Panc1 (cell line): ENCODE results near the gene RSRC2. TPM values are rescaled to one million over a fixed set of nuclear protein-coding genes. Genes with fewer than 3 reads are reported as not detected.
A peak's percentile ranks its signal among the peaks of the same experiment; 100 is the strongest.

Experiments
- ATAC-seq: fragments of 200-7000 bp; cut with Tn5 transposase; 2 replicates; pipeline ENCODE4 v1.9.1; 2020; ENCODE audit warnings: mild to moderate bottlenecking, moderate library complexity
- BruUV-seq: library from RNA; stranded (reverse); fragments of 400-500 nt; replicated peaks from 2 replicates; lab custom pipeline; 2021; lab: Mats Ljungman, UMichigan
- CTCF ChIA-PET: fragments of 300-600 bp; sonication (Branson Sonifier 250); formaldehyde crosslinking; loops from one replicate; lab custom pipeline; 2022; ENCODE audit warnings: antibody characterized with exemption; lab: Charles Lee
- POLR2A ChIA-PET: fragments of 300-600 bp; sonication (Branson Sonifier 250); formaldehyde crosslinking; loops from one replicate; lab custom pipeline; 2022; ENCODE audit warnings: antibody characterized with exemption; lab: Charles Lee
- DNase-seq: peaks from one replicate; pipeline ENCODE4 v3.0.0-alpha.2; 2010; ENCODE audit warnings: low read depth, low spot score
- H3K27ac ChIP-seq: 2 replicates; pipeline ENCODE4 v1.5.1; 2011; ENCODE audit warnings: mild to moderate bottlenecking, low read length, inconsistent platforms
- H3K27me3 ChIP-seq: fragments of 200-500 bp; sonication (Bioruptor generic); 2 replicates; pipeline ENCODE4 v1.6.0; 2014; ENCODE audit warnings: low read length, inconsistent platforms; ENCODE audit not compliant: control insufficient read depth, insufficient read depth
- H3K36me3 ChIP-seq: fragments of 200-500 bp; sonication (Bioruptor generic); 2 replicates; pipeline ENCODE4 v1.5.1; 2014; ENCODE audit warnings: inconsistent platforms, mild to moderate bottlenecking, low read length, moderate library complexity; ENCODE audit not compliant: control insufficient read depth, insufficient read depth
- H3K4me1 ChIP-seq: 2 replicates; pipeline ENCODE4 v1.5.1; 2011; ENCODE audit warnings: inconsistent platforms, mild to moderate bottlenecking, low read length, moderate library complexity; ENCODE audit not compliant: control insufficient read depth, insufficient read depth
- H3K4me3 ChIP-seq, 2 experiments: 2 replicates each; pipeline ENCODE4 v1.5.1; 2011 to 2012; ENCODE audit warnings: low read depth in 2 of 2, low read length in 2 of 2, mild to moderate bottlenecking in 2 of 2, inconsistent platforms in 1 of 2, moderate library complexity in 1 of 2
- H3K9me3 ChIP-seq: fragments of 200-500 bp; sonication (Bioruptor generic); 2 replicates; pipeline ENCODE4 v1.5.1; 2014; ENCODE audit warnings: low read depth, mild to moderate bottlenecking, inconsistent platforms, low read length, moderate library complexity; ENCODE audit not compliant: control insufficient read depth, insufficient read depth
- POLR2AphosphoS5 ChIP-seq: IDR thresholded peaks from 2 replicates; pipeline ENCODE4 v1.6.1; 2012; ENCODE audit warnings: mild to moderate bottlenecking, low read depth, low read length, moderate library complexity
- SIN3A ChIP-seq: IDR thresholded peaks from 2 replicates; pipeline ENCODE4 v1.6.1; 2012; ENCODE audit warnings: low read depth, mild to moderate bottlenecking, low read length, moderate library complexity, borderline replicate concordance; ENCODE audit not compliant: insufficient read depth
- TCF7L2 ChIP-seq: IDR thresholded peaks from 2 replicates; pipeline ENCODE4 v1.6.1; 2011; ENCODE audit warnings: mild to moderate bottlenecking, low read depth, low read length, inconsistent platforms
- in situ Hi-C: cut with HindIII; loops from 2 replicates; pipeline ENCODE4 v1.10.0; 2016; ENCODE audit warnings: low sequenced_read_pairs, low pct_unique_long_range_greater_than_20kb
- intact Hi-C: fragments of 100-400 bp; cut with micrococcal nuclease; formaldehyde crosslinking; loops from one replicate; pipeline ENCODE4 v1.10.0; 2022; ENCODE audit not compliant: unreplicated experiment
- total RNA-seq: library from RNA; stranded (reverse); gene quantifications from one replicate; pipeline ENCODE4 v1.2.1, GENCODE V29; 2021; ENCODE audit not compliant: unreplicated experiment
- TF ChIP-seq, protein P1 (sequence below): fragments of 450-650 bp; IDR thresholded peaks from 2 replicates; pipeline ENCODE4 v1.5.1; 2017; ENCODE audit warnings: mild to moderate bottlenecking
- TF ChIP-seq, protein P2 (sequence below), 2 experiments: IDR thresholded peaks; 2 replicates each; pipeline ENCODE4 v1.6.1; 2011 to 2012; ENCODE audit warnings: low read depth in 2 of 2, control low read depth in 1 of 2, low read length in 1 of 2, mild to moderate bottlenecking in 1 of 2, moderate library complexity in 1 of 2; ENCODE audit not compliant: insufficient read depth in 1 of 2

The RSRC2 gene
- total RNA-seq, 1 experiment from 2014 or later, result 57.8 TPM

- Histone ChIP-seq H3K4me1 (peaks cover 9% of the 10 kb centered on the region), H3K27me3 (no peaks in the 10 kb centered on the region), H3K36me3 (peaks cover 28% of the 10 kb centered on the region), H3K4me3 (peak overlapping the region; percentile 93 to 100), H3K27ac (peak overlapping the region; percentile 95; the same call in 1 of the 2 replicates), H3K9me3 (no peaks in the 10 kb centered on the region)
- in situ Hi-C loops (no loop called here), intact Hi-C loops (no loop called here)
- POLR2A ChIA-PET, result no interaction called here
- CTCF ChIA-PET, result no interaction called here
- TF ChIP-seq TCF7L2 (no peak), POLR2AphosphoS5 (no peak), SIN3A (no peak)
- TF ChIP-seq, protein P1, sequence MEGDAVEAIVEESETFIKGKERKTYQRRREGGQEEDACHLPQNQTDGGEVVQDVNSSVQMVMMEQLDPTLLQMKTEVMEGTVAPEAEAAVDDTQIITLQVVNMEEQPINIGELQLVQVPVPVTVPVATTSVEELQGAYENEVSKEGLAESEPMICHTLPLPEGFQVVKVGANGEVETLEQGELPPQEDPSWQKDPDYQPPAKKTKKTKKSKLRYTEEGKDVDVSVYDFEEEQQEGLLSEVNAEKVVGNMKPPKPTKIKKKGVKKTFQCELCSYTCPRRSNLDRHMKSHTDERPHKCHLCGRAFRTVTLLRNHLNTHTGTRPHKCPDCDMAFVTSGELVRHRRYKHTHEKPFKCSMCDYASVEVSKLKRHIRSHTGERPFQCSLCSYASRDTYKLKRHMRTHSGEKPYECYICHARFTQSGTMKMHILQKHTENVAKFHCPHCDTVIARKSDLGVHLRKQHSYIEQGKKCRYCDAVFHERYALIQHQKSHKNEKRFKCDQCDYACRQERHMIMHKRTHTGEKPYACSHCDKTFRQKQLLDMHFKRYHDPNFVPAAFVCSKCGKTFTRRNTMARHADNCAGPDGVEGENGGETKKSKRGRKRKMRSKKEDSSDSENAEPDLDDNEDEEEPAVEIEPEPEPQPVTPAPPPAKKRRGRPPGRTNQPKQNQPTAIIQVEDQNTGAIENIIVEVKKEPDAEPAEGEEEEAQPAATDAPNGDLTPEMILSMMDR, result no peak
- TF ChIP-seq, protein P2, sequence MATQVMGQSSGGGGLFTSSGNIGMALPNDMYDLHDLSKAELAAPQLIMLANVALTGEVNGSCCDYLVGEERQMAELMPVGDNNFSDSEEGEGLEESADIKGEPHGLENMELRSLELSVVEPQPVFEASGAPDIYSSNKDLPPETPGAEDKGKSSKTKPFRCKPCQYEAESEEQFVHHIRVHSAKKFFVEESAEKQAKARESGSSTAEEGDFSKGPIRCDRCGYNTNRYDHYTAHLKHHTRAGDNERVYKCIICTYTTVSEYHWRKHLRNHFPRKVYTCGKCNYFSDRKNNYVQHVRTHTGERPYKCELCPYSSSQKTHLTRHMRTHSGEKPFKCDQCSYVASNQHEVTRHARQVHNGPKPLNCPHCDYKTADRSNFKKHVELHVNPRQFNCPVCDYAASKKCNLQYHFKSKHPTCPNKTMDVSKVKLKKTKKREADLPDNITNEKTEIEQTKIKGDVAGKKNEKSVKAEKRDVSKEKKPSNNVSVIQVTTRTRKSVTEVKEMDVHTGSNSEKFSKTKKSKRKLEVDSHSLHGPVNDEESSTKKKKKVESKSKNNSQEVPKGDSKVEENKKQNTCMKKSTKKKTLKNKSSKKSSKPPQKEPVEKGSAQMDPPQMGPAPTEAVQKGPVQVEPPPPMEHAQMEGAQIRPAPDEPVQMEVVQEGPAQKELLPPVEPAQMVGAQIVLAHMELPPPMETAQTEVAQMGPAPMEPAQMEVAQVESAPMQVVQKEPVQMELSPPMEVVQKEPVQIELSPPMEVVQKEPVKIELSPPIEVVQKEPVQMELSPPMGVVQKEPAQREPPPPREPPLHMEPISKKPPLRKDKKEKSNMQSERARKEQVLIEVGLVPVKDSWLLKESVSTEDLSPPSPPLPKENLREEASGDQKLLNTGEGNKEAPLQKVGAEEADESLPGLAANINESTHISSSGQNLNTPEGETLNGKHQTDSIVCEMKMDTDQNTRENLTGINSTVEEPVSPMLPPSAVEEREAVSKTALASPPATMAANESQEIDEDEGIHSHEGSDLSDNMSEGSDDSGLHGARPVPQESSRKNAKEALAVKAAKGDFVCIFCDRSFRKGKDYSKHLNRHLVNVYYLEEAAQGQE (IDR thresholded peaks at IDR 0.05; ENCODE audit: insufficient read depth in 1 of 2, low read depth in 2 of 2, low read length in 1 of 2), result no peak
- ATAC-seq, result no peak
- no TSS peak for BruUV-seq
- DNase-seq, result no peak
Observed at GRCh38 chr12:122528582-122528981, 1.8 kb upstream of the RSRC2 start.

DNA sequence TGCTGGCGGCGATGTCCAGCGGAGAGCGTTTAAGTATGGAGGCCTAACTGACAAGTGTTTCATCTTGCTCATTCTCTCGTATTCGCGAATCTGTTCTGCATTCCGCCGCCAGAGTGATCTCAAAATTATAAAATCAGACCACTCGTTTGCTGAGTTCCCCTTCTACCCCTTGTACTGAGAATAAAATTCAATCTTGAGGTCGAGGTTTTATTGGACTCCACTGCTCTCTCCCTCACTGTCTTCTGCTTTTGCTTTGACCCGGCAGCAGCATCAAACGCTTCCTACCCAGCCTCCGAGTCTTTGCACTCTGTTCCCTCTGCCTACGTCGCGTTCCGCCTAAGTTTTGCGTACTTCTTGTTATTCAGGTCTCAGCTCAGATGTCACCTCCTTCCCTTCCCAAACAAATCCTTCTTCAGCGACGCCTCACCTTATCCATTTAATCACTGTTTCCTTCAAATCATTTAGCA, 775 bp upstream of the RSRC2 start:
- Histone ChIP-seq H3K27ac (peak overlapping the region; percentile 95), H3K27me3 (no peaks in the 10 kb centered on the region), H3K4me1 (peaks cover 15% of the 10 kb centered on the region), H3K36me3 (peaks cover 32% of the 10 kb centered on the region), H3K9me3 (no peaks in the 10 kb centered on the region), H3K4me3 (peak overlapping the region; percentile 93 to 100)
- CTCF ChIA-PET, result interaction anchor here (0.5 kb wide), 1 partner anchor 109 kb away, joined by 5 read pairs; no protein-coding TSS in a partner anchor
- intact Hi-C loops (no loop called here), in situ Hi-C loops (no loop called here)
- peak; percentile 33 for ATAC-seq
- DNase-seq, result no peak
- POLR2A ChIA-PET, result interaction anchor here (0.6 to 1.0 kb wide), 2 partner anchors 127 to 128 kb away, joined by 6 to 12 read pairs; no protein-coding TSS in a partner anchor
- BruUV-seq, result TSS peak; percentile 93
- TF ChIP-seq TCF7L2 (no peak), SIN3A (no peak), POLR2AphosphoS5 (no peak)
- TF ChIP-seq, protein P2 (IDR thresholded peaks at IDR 0.05; ENCODE audit: insufficient read depth in 1 of 2, low read depth in 2 of 2, low read length in 1 of 2), result no peak
- TF ChIP-seq, protein P1, result no peak
